Raji (cell line): ENCODE results near the gene ROM1.
A peak's percentile ranks its signal among the peaks of the same experiment; 100 is the strongest.

ENCODE experiments used
- POLR2A ChIP-seq: IDR thresholded peaks from 2 replicates; pipeline ENCODE4 v1.6.1; 2011; ENCODE audit warnings: low read depth, low read length, control low read depth; ENCODE audit not compliant: insufficient read depth

ROM1 gene

GRCh38 chr11:62579252-62579651 lies 33.8 kb upstream of the ROM1 start:
- TF ChIP-seq POLR2A: no peak

GRCh38 chr11:62580959-62581715 lies 31.9 kb upstream of the ROM1 start:
- no peak for TF ChIP-seq POLR2A

- no peak for TF ChIP-seq POLR2A
Measured at GRCh38 chr11:62588966-62589637, 24.0 kb upstream of the ROM1 start.

GRCh38 chr11:62591448-62592145 lies 21.5 kb upstream of the ROM1 start, which contains the start of gene TUT1:
TUT1 (minus strand) TSS chr11:62591523; CDS start chr11:62591485, 38 bp downstream.
- TF ChIP-seq POLR2A: peak; percentile 98

GRCh38 chr11:62592146-62592815 lies 20.8 kb upstream of the ROM1 start:
- no peak for TF ChIP-seq POLR2A

GRCh38 chr11:62592989-62593421 lies 20.1 kb upstream of the ROM1 start:
- TF ChIP-seq POLR2A: no peak

GRCh38 chr11:62593434-62594044 lies 19.5 kb upstream of the ROM1 start:
- TF ChIP-seq POLR2A: 0 out of 2 replicates have a peak, but pooled peaks have one; percentile 33

- no peak for TF ChIP-seq POLR2A
Measured at GRCh38 chr11:62595124-62595523, 17.9 kb upstream of the ROM1 start.

- TF ChIP-seq POLR2A: no peak
Measured at GRCh38 chr11:62599069-62599696, 13.9 kb upstream of the ROM1 start.

- TF ChIP-seq POLR2A: no peak
Measured at GRCh38 chr11:62599901-62600300, 13.2 kb upstream of the ROM1 start.

GRCh38 chr11:62600367-62601121 lies 12.5 kb upstream of the ROM1 start:
- TF ChIP-seq POLR2A: no peak

GRCh38 chr11:62601122-62601371 lies 12.0 kb upstream of the ROM1 start:
- TF ChIP-seq POLR2A: no peak; the same call in 1 of the 2 replicates

- peak; percentile 74 for TF ChIP-seq POLR2A
Measured at GRCh38 chr11:62601372-62602140, 11.5 kb upstream of the ROM1 start, which contains the start of gene MTA2. MTA2 (minus strand) TSS chr11:62601865; CDS start chr11:62601450, 415 bp downstream.
